PC-9 (cell line): Measurements from ENCODE around the gene EIF4ENIF1.

Source experiments
- CTCF ChIP-seq: fragments of 200-600 bp; sonication (generic); conservative IDR thresholded peaks from 2 replicates; pipeline ENCODE4 v1.6.1; 2017; ENCODE audit warnings: mixed run types, antibody characterized with exemption, mild to moderate bottlenecking, moderate library complexity
- EZH2 ChIP-seq: fragments of 200-600 bp; sonication (generic); IDR thresholded peaks from 2 replicates; pipeline ENCODE4 v1.8.0; 2017; ENCODE audit warnings: antibody characterized with exemption, low read depth

- TF ChIP-seq CTCF (no peak), EZH2 (no peak)
Measured at GRCh38 chr22:31442768-31443489, 46.7 kb downstream of the EIF4ENIF1 start.
